Measurements from ENCODE around the gene ARHGAP27.
"Not testable (repeated sequence)": the region's sequence is repeated elsewhere in the genome, so short reads cannot be mapped to it uniquely, and the experiment has no call there.

ARHGAP27 gene

DNA sequence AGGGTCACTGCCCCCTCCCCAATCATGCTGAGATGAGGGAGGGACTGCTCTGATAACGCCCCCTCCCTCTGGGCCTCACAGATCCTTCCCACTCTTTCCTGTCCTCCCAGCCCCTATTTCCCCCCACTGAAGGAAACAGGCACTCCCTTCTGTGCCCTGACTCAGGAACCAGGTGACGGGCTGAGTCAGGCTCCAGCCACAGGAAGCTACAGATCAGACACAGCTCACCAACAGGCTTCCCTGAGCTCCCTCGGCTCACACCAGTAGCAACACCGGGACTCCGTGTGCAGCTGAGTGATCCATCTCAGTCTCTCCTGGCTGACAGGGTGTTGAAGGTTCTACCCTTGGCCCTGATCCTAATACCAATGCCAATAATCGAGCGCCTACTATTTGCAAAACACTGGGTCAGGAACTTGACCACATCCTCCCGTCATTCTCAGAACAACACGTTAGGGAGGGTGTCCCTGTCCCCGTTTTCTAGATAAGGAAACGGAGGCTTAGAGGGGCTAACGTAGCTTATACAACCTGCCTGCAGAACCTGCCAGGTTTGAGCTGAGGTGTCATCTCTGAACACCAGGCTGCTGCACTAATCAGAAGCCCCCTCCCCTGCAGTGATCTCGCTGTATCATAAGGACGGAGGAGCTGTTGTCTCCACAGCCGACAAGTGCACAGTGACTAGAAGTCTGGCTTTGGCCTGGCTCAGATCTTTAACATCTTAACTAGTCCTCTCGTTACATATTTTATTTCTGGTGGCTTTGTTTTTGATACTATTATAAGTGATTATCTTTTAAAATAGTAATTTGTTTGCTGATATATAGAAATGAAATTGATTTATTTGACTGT, 13.5 kb upstream of the ARHGAP27 start:
- DNase-seq = not testable (repeated sequence)

GRCh38 chr17:45444856-45445820, 12.5 kb upstream of the ARHGAP27 start:
- not testable (repeated sequence) for DNase-seq

DNA sequence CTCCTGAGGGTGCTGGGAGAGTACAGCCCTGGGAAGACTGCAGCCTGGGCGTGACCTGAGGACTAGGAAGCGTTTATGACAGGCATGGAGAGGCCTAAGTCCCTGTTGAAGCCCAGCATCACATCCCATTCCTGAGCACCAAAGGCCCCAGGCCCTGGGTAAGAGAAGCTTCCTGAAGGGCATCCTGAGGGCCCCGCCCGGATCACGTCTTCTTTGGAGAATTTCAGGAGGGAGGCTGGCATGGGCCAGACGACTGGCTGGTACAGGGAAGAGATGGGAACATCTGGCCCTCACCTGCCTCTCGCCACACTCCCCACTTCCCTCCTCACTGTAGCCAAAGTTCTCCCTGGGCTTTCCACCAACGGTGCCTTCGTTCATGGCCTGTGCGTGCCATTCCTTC, 11.6 kb upstream of the ARHGAP27 start:
- DNase-seq = not testable (repeated sequence)

- not testable (repeated sequence) for DNase-seq
These were observed 10.9 kb upstream of the ARHGAP27 start for GRCh38 chr17:45443371-45444260.

DNA sequence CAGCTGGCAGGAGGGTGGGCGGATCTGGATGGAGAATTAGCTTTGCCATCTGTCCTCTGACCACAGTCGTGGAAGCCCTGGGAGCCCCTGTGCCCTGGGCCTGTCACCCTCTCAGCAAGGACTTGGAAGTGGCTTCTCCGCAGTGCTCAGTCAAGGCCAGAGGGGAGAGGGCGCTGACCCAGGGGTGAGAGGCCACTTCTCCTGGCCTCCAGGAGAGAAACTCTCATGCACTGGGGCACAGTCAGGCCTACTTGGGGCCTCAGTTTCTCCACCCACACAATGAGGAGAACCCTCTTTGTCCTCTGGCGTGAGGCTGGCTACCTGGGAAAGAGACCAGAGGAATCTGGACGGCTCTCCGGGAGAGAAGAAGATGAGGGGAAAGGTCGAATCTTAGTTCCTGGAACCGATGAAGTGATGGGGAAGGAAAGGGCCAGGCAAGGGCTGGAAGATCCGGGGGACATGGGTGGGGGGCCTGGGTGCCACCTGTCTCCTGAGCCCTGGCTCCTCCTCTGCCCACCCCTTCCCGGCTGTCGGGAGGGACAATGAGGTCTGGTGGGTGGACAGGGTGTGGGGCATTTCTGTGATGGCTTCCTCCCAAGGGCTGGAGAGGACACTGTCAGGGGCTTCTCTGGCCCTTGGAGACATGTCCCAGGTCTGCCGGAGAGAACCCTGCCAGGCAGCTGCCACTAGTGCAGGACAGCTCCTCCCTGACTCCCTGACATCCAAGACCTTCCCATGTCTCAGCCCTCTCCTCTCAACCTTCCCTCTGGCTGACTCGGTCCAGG, 9.0 kb upstream of the ARHGAP27 start:
- no peak for DNase-seq

DNA sequence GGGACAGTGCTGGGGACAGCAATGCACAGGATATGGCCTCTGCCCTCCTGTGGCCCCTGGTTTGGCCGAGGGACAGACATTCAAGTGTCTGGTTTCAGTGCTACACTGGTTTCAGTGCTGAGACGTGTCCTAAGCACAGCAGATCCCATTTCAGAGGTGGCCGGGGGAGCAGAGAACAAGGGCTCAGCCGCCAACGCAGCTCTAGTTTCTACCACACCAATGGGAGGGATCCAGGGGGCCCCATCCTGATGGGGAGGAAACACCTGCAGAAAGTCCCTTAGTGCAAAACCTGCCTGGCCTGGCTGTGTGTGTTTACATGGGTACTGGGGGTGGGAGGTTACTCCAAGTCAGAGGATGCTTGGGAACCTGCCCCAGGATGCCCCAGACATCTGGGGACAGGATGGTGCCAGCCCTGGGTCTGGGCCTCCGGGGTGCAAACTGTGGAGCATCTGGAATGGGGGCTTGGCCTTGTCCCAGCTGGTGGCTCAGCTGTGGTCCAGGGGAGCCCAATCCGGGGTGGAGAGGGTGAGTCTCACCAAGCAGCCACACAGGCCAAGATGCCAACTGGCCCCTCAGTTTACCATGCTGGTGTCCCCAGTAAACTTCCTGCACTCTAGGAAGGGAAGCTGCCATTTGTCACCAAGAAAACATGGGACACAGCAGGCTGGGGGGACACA, 8.3 kb upstream of the ARHGAP27 start:
- DNase-seq = not testable (repeated sequence)

DNA sequence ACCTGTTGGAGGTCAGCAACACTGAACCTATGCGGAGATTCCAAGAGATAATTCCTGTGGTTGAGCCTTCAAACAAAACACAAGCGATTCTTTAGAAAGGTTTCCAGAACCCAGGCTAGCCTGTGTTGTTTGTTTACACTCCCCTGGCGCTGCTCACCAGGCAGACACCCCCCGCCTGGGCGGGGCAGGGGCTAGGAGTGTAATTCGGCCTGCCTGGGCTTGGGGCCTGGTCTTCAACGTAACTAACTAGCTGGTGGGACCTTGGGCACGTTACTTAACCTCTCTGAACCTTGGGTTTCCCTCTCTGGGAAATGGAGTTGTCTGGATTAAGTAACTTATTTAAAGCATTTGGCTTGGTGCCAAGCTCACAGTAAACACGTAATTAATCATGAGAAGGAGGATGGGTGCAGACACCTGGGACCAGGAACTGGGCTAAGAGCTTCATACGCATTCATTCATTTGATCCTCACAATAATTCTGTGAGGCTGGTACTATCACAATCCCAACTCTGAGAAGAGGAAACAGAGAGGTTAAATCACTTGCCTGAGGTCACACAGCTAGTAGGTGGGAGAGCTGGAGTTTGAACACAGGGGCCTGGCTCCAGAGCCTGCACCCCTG, 7.6 kb upstream of the ARHGAP27 start:
- no peak for DNase-seq

DNA sequence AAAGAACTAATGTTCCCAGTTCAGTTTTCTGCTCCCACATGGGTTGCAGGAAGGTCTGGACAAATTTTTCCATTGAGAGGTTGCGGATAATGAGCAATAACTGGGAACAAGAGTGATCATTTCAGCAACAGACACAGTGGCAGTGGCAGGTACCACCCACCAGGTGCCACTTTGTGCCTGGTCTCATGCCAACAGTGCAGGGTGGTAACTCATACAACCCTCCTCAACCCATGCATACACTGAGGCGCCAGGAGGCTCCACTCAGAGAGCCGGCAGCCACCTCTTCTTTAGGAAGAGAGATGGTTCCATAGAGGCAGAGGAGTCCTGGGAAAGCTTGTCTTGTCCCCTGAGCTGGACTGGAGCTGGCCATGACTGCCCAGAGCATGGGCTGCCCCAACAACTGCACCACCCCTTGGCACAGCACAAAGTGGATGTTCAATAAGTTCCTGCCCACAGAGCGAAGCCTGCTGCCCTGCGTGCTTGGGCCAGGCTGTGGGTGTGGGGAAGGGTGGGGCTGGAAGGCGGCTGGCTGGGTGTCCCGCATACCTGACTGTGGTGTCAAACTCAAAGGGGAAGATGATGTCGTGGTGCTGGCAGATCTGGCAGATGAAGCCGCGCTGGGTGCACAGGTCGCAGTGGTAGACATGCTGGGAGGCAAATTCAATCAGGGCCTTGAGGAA, 6.4 kb upstream of the ARHGAP27 start:
- no peak for DNase-seq

- DNase-seq = no peak
These were observed 5.0 kb upstream of the ARHGAP27 start for GRCh38 chr17:45437465-45438283.

- DNase-seq = no peak
These were observed 4.2 kb upstream of the ARHGAP27 start for GRCh38 chr17:45436625-45437464.

GRCh38 chr17:45436161-45436560, 3.5 kb upstream of the ARHGAP27 start:
- no peak for DNase-seq

GRCh38 chr17:45435481-45435880, 2.8 kb upstream of the ARHGAP27 start:
- no peak for DNase-seq

GRCh38 chr17:45433159-45433535, 477 bp upstream of the ARHGAP27 start:
- DNase-seq = no peak

DNA sequence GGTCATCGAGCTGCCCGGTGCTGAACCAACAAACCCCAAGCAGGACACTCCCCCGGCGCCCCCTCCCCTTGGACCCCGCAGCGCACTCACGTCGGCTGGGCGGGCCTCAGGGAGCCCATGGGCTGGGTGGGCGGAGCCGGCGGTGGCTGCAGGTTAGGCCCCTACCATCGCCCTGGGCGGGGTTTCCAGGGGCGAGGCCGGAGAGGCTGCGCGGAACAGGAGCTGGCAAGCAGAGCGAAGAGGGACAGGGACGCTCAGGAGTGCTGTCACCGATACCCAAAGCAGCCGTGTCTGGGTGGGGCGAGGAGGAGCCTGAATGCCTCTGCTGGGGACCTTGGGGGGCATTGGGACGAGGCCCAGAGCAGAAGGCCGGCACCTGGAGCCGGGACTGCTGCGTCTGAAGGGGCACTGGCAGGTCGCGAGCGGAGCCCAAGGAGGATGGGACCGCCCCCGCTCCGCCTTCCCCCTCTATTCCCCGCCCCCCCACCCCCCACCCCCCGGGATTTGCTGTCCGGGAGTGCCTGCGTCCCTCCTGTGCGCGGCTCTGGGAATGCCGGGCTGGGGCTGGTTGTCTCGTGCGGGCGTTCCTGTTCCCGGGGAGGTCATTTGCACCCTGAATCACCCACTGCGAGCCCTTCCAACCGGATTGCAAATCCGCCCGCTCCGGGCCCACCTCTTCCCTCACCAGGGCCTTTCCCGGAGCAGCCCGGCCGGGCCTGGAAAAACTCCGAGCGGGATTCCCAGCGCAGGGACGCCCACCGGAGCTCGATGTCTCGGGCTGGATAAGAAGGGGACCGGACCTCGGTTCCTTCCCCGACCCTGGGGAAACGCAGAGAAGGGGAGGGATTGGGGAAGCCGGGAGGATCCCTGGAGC, 902 bp downstream of the ARHGAP27 start:
- DNase-seq = peak; percentile 70

GRCh38 chr17:45430738-45431530, 1.7 kb downstream of the ARHGAP27 start:
- no peak for DNase-seq

- DNase-seq = no peak
These were observed 2.5 kb downstream of the ARHGAP27 start for GRCh38 chr17:45430006-45430737.

Measured in DMS79 treated with DMSO at 0.1 percent for 48 hours (cell line).